HEK293 (cell line): ENCODE measurements around the gene TBCA.
A peak's percentile ranks its signal among the peaks of the same experiment; 100 is the strongest.

ENCODE experiments used
- GLIS1 ChIP-seq: fragments of 450-650 bp; formaldehyde crosslinking; IDR thresholded peaks from 2 replicates; pipeline ENCODE4 v1.5.1; 2016; ENCODE audit warnings: missing biosample characterization, missing genetic modification characterization
- HOXC10 ChIP-seq: sonication (generic); formaldehyde crosslinking; IDR thresholded peaks from 2 replicates; pipeline ENCODE4 v1.8.1; 2023; ENCODE audit warnings: mild to moderate bottlenecking, missing genetic modification reagents
- HOXD13 ChIP-seq: sonication (generic); formaldehyde crosslinking; IDR thresholded peaks from 2 replicates; pipeline ENCODE4 v1.8.0; 2022; ENCODE audit warnings: missing genetic modification reagents, borderline replicate concordance
- YY2 ChIP-seq: fragments of 450-650 bp; formaldehyde crosslinking; IDR thresholded peaks from 2 replicates; pipeline ENCODE4 v1.5.1; 2016; ENCODE audit warnings: missing biosample characterization, missing genetic modification characterization
- ZBTB20 ChIP-seq: fragments of 450-650 bp; formaldehyde crosslinking; IDR thresholded peaks from 2 replicates; pipeline ENCODE4 v1.5.1; 2016; ENCODE audit warnings: missing biosample characterization, missing genetic modification characterization
- ZFHX2 ChIP-seq: fragments of 450-650 bp; formaldehyde crosslinking; conservative IDR thresholded peaks from 2 replicates; pipeline ENCODE4 v1.5.1; 2016; ENCODE audit warnings: missing biosample characterization, missing genetic modification characterization
- ZNF174 ChIP-seq: fragments of 450-650 bp; formaldehyde crosslinking; IDR thresholded peaks from 2 replicates; pipeline ENCODE4 v1.5.0; 2017; ENCODE audit warnings: missing biosample characterization, mild to moderate bottlenecking, missing genetic modification characterization
- ZNF2 ChIP-seq: fragments of 450-650 bp; formaldehyde crosslinking; IDR thresholded peaks from 2 replicates; pipeline ENCODE4 v1.5.1; 2016; ENCODE audit warnings: missing biosample characterization, missing genetic modification characterization
- ZNF202 ChIP-seq: fragments of 450-650 bp; formaldehyde crosslinking; IDR thresholded peaks from 2 replicates; pipeline ENCODE4 v1.5.1; 2016; ENCODE audit warnings: missing biosample characterization, missing genetic modification characterization, borderline replicate concordance
- ZNF211 ChIP-seq: fragments of 450-650 bp; formaldehyde crosslinking; IDR thresholded peaks from 2 replicates; pipeline ENCODE4 v1.5.1; 2016; ENCODE audit warnings: low read depth, missing biosample characterization, missing genetic modification characterization
- ZNF221 ChIP-seq: fragments of 450-650 bp; formaldehyde crosslinking; IDR thresholded peaks from 2 replicates; pipeline ENCODE4 v1.5.1; 2017; ENCODE audit warnings: missing biosample characterization, missing genetic modification characterization, borderline replicate concordance
- ZNF248 ChIP-seq: fragments of 450-650 bp; formaldehyde crosslinking; IDR thresholded peaks from 2 replicates; pipeline ENCODE4 v1.5.1; 2017; ENCODE audit warnings: missing biosample characterization, missing genetic modification characterization
- ZNF274 ChIP-seq, 2 experiments: fragments of 200-500 bp in 1 of 2; fragments of 450-650 bp in 1 of 2; sonication (Bioruptor generic) in 1 of 2; formaldehyde crosslinking in 1 of 2; IDR thresholded peaks; 2 replicates each; pipeline versions ENCODE4 v1.5.1 to v1.6.1; 2014 to 2016; ENCODE audit warnings: borderline replicate concordance in 1 of 2, inconsistent platforms in 1 of 2, low read length in 1 of 2, missing biosample characterization in 1 of 2, missing genetic modification characterization in 1 of 2
- ZNF302 ChIP-seq: fragments of 450-650 bp; formaldehyde crosslinking; IDR thresholded peaks from 2 replicates; pipeline ENCODE4 v1.5.1; 2016; ENCODE audit warnings: missing biosample characterization, missing genetic modification characterization, low read depth
- ZNF324 ChIP-seq: fragments of 450-650 bp; formaldehyde crosslinking; IDR thresholded peaks from 2 replicates; pipeline ENCODE4 v1.5.1; 2016; ENCODE audit warnings: missing biosample characterization, missing genetic modification characterization
- ZNF341 ChIP-seq: fragments of 450-650 bp; formaldehyde crosslinking; IDR thresholded peaks from 2 replicates; pipeline ENCODE4; 2016; ENCODE audit warnings: low read depth, missing biosample characterization, missing genetic modification characterization
- ZNF398 ChIP-seq: fragments of 450-650 bp; formaldehyde crosslinking; IDR thresholded peaks from 2 replicates; pipeline ENCODE4 v1.5.1; 2017; ENCODE audit warnings: missing biosample characterization, missing genetic modification characterization
- ZNF558 ChIP-seq: fragments of 450-650 bp; formaldehyde crosslinking; IDR thresholded peaks from 2 replicates; pipeline ENCODE4 v1.5.1; 2016; ENCODE audit warnings: missing biosample characterization, missing genetic modification characterization
- ZNF571 ChIP-seq: fragments of 450-650 bp; formaldehyde crosslinking; IDR thresholded peaks from 2 replicates; pipeline ENCODE4 v1.5.0; 2017; ENCODE audit warnings: missing biosample characterization, missing genetic modification characterization
- ZNF585B ChIP-seq: fragments of 450-650 bp; formaldehyde crosslinking; IDR thresholded peaks from 2 replicates; pipeline ENCODE4 v1.5.1; 2016; ENCODE audit warnings: missing biosample characterization, missing genetic modification characterization
- ZNF596 ChIP-seq: fragments of 450-650 bp; IDR thresholded peaks from 2 replicates; pipeline ENCODE4 v1.5.0; 2018; ENCODE audit warnings: missing biosample characterization, mild to moderate bottlenecking, missing genetic modification characterization, moderate library complexity
- ZNF692 ChIP-seq: fragments of 450-650 bp; formaldehyde crosslinking; IDR thresholded peaks from 2 replicates; pipeline ENCODE4 v1.5.1; 2016; ENCODE audit warnings: missing biosample characterization, missing genetic modification characterization
- ZNF843 ChIP-seq: fragments of 450-650 bp; formaldehyde crosslinking; IDR thresholded peaks from 2 replicates; pipeline ENCODE4 v1.5.1; 2016; ENCODE audit warnings: missing biosample characterization, missing genetic modification characterization
- ZXDB ChIP-seq: fragments of 450-650 bp; formaldehyde crosslinking; IDR thresholded peaks from 2 replicates; pipeline ENCODE4 v1.5.1; 2016; ENCODE audit warnings: missing biosample characterization, missing genetic modification characterization
- TF ChIP-seq, protein P1 (sequence below): fragments of 450-650 bp; formaldehyde crosslinking; IDR thresholded peaks from 2 replicates; pipeline ENCODE4 v1.5.1; 2016; ENCODE audit warnings: missing biosample characterization, missing genetic modification characterization
- TF ChIP-seq, protein P2 (sequence below): fragments of 450-650 bp; formaldehyde crosslinking; IDR thresholded peaks from 2 replicates; pipeline ENCODE4 v1.5.1; 2016; ENCODE audit warnings: missing biosample characterization, missing genetic modification characterization, low read depth
- TF ChIP-seq, protein P3 (sequence below): fragments of 450-650 bp; formaldehyde crosslinking; IDR thresholded peaks from 2 replicates; pipeline ENCODE4 v1.5.1; 2016; ENCODE audit warnings: missing biosample characterization, missing genetic modification characterization
- TF ChIP-seq, protein P4 (sequence below): fragments of 450-650 bp; formaldehyde crosslinking; IDR thresholded peaks from 2 replicates; pipeline ENCODE4 v1.5.1; 2016; ENCODE audit warnings: missing biosample characterization, missing genetic modification characterization

The TBCA gene

GRCh38 chr5:77644371-77645157 lies 131.6 kb downstream of the TBCA start (continued):
- TF ChIP-seq ZNF398 (tag by site-specific recombination) (peak; percentile 78), ZNF2 (tag by site-specific recombination) (peak; percentile 72; the same call in 1 of the 2 replicates), ZFHX2 (tag by site-specific recombination) (peak; percentile 33; the same call in 1 of the 2 replicates), ZNF585B (tag by site-specific recombination) (no peak), ZNF221 (tag by site-specific recombination) (no peak), ZNF324 (peak; percentile 74; the same call in 1 of the 2 replicates), ZNF571 (tag by site-specific recombination) (no peak), ZXDB (tag by site-specific recombination) (peak; percentile 11; the same call in 1 of the 2 replicates), ZNF202 (tag by site-specific recombination) (peak; percentile 64; the same call in 1 of the 2 replicates), ZNF843 (tag by site-specific recombination) (no peak), ZNF341 (tag by site-specific recombination) (peak; percentile 95), ZNF596 (no peak), ZNF302 (tag by site-specific recombination) (no peak), YY2 (no peak), ZNF692 (tag by site-specific recombination) (no peak; the same call in 1 of the 2 replicates), HOXD13 (CRISPR knock-in tag) (no peak), ZNF274 (IDR thresholded peaks at IDR 0.05; ENCODE audit: low read length) (no peak), ZNF274 (tag by site-specific recombination; IDR thresholded peaks at IDR 0.05; ENCODE audit: borderline replicate concordance) (no peak), ZNF248 (tag by site-specific recombination) (no peak), ZNF211 (tag by site-specific recombination) (no peak), ZNF174 (tag by site-specific recombination) (no peak), HOXC10 (CRISPR knock-in tag) (no peak), ZBTB20 (tag by site-specific recombination) (peak; percentile 27; the same call in 1 of the 2 replicates), GLIS1 (tag by site-specific recombination) (peak; percentile 30; the same call in 1 of the 2 replicates), ZNF558 (no peak; the same call in 1 of the 2 replicates)
- TF ChIP-seq, protein P1, sequence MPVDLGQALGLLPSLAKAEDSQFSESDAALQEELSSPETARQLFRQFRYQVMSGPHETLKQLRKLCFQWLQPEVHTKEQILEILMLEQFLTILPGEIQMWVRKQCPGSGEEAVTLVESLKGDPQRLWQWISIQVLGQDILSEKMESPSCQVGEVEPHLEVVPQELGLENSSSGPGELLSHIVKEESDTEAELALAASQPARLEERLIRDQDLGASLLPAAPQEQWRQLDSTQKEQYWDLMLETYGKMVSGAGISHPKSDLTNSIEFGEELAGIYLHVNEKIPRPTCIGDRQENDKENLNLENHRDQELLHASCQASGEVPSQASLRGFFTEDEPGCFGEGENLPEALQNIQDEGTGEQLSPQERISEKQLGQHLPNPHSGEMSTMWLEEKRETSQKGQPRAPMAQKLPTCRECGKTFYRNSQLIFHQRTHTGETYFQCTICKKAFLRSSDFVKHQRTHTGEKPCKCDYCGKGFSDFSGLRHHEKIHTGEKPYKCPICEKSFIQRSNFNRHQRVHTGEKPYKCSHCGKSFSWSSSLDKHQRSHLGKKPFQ (tag by site-specific recombination), result no peak
- TF ChIP-seq, protein P2, sequence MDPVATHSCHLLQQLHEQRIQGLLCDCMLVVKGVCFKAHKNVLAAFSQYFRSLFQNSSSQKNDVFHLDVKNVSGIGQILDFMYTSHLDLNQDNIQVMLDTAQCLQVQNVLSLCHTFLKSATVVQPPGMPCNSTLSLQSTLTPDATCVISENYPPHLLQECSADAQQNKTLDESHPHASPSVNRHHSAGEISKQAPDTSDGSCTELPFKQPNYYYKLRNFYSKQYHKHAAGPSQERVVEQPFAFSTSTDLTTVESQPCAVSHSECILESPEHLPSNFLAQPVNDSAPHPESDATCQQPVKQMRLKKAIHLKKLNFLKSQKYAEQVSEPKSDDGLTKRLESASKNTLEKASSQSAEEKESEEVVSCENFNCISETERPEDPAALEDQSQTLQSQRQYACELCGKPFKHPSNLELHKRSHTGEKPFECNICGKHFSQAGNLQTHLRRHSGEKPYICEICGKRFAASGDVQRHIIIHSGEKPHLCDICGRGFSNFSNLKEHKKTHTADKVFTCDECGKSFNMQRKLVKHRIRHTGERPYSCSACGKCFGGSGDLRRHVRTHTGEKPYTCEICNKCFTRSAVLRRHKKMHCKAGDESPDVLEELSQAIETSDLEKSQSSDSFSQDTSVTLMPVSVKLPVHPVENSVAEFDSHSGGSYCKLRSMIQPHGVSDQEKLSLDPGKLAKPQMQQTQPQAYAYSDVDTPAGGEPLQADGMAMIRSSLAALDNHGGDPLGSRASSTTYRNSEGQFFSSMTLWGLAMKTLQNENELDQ (tag by site-specific recombination), result no peak
- TF ChIP-seq, protein P3, sequence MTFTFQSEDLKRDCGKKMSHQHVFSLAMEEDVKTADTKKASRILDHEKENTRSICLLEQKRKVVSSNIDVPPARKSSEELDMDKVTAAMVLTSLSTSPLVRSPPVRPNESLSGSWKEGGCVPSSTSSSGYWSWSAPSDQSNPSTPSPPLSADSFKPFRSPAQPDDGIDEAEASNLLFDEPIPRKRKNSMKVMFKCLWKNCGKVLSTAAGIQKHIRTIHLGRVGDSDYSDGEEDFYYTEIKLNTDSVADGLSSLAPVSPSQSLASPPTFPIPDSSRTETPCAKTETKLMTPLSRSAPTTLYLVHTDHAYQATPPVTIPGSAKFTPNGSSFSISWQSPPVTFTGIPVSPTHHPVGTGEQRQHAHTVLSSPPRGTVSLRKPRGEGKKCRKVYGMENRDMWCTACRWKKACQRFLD, result no peak
- TF ChIP-seq, protein P4, sequence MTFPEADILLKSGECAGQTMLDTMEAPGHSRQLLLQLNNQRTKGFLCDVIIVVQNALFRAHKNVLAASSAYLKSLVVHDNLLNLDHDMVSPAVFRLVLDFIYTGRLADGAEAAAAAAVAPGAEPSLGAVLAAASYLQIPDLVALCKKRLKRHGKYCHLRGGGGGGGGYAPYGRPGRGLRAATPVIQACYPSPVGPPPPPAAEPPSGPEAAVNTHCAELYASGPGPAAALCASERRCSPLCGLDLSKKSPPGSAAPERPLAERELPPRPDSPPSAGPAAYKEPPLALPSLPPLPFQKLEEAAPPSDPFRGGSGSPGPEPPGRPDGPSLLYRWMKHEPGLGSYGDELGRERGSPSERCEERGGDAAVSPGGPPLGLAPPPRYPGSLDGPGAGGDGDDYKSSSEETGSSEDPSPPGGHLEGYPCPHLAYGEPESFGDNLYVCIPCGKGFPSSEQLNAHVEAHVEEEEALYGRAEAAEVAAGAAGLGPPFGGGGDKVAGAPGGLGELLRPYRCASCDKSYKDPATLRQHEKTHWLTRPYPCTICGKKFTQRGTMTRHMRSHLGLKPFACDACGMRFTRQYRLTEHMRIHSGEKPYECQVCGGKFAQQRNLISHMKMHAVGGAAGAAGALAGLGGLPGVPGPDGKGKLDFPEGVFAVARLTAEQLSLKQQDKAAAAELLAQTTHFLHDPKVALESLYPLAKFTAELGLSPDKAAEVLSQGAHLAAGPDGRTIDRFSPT (tag by site-specific recombination), result no peak
